ENCODE measurements around the gene MSRB3. TPM values are rescaled to one million over a fixed set of nuclear protein-coding genes. Genes with fewer than 3 reads are reported as not detected.

Gene MSRB3
- total RNA-seq, 2 experiments from 2014 or later, result not detected

DNA sequence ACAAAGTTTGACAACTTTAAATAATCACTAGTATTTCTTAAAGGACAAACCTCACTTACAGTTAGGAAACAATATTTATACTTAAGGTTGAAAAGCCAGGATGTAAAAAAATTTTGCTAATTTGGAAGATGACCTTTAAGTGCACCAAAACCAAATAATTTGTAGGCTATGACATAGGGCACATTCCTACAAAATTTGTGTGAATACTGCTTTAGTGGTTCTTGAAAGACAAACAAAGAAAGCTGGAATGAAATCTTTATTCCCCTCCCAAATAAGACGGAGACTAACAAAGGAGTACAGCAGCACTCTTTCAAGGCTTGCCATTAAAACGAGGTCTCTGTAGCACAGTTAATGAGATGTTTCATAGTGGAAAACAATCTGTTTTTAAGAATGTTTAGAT is 45.6 kb downstream of the MSRB3 start:
- CTCF ChIA-PET, result no interaction called here

DNA sequence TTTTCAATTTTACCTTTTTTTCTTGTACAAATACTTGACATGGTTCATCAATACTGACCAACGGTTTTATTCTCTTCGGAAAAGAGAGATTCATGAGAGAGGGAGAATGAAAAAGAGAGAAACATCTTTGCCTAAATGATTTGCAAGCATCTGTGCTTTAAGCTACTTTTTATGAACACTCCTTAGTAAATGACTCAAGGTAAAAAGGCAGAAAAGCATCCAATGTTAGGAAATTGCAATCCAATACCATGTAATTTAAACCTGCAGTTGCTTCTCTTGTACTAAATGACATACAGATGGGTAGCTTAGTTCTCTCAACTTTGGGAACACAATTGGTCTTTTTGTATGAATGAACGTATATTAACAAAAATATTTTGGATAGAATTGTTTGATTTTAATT is 46.1 kb downstream of the MSRB3 start:
- Mint-ChIP-seq H3K4me3 (no peak overlapping the region), H3K27me3 (peaks cover 10% of the 10 kb centered on the region)
- CTCF ChIA-PET, result no interaction called here

More for the DNA sequence above, 45.6 kb downstream of the MSRB3 start:
- no peak overlapping the region for H3K27ac Mint-ChIP-seq
- H3K36me3 Mint-ChIP-seq, result no peaks in the 10 kb centered on the region
- peaks cover 13% of the 10 kb centered on the region for H3K27me3 Mint-ChIP-seq
- ATAC-seq (no peak), DNase-seq (no peak)
- no peaks in the 10 kb centered on the region for H3K9me3 Mint-ChIP-seq (ENCODE audit: low read depth)
- H3K4me3 Mint-ChIP-seq, result no peak overlapping the region
- no peaks in the 10 kb centered on the region for H3K4me1 Mint-ChIP-seq

DNA sequence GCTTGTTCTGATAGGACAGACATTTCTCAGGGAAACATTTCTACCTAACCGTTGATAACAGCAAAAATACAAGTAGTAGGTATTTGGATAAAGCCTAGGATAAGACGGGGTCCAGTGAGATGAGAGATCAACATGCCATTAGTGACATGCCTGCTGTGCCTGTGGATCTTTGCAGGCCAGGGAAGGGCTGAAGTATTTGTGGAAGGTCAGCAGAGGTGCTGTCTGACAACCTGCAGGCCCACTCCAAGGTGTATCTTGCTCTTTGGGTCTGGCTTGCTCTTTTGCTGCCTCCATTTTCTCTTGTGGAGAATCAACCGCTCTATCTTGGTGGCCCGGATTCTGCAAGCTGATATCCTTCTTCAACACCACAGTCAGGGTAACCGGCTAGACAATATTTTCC is 46.7 kb downstream of the MSRB3 start:
- no peak overlapping the region for H3K27ac Mint-ChIP-seq
- H3K4me1 Mint-ChIP-seq, result no peaks in the 10 kb centered on the region
- DNase-seq (no peak), ATAC-seq (no peak)
- H3K9me3 Mint-ChIP-seq (ENCODE audit: low read depth), result no peaks in the 10 kb centered on the region
- no peaks in the 10 kb centered on the region for H3K36me3 Mint-ChIP-seq
- peaks cover 14% of the 10 kb centered on the region for H3K27me3 Mint-ChIP-seq
- H3K4me3 Mint-ChIP-seq, result no peak overlapping the region
- CTCF ChIA-PET, result no interaction called here

More for the DNA sequence above, 46.1 kb downstream of the MSRB3 start:
- no peaks in the 10 kb centered on the region for H3K9me3 Mint-ChIP-seq (ENCODE audit: low read depth)
- DNase-seq, result no peak
- H3K4me1 Mint-ChIP-seq, result no peaks in the 10 kb centered on the region
- no peak overlapping the region for H3K27ac Mint-ChIP-seq
- no peak for ATAC-seq
- H3K36me3 Mint-ChIP-seq, result no peaks in the 10 kb centered on the region

DNA sequence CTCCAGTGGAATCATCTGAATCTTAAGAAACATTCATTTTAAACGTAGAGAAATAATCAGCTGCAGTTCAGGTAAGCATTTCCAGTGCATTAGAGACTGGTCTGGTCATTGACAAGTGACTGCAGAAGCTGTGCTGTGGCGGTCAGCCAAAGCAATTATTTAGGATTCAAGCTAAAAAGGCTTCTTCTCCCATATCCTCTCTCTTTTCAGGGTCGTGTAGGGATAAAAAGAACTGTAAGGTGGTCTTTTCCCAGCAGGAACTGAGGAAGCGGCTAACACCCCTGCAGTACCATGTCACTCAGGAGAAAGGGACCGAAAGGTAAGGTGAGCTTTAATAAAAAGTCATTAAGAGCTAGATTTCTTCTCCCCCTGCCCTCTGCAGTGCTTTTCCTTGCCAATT is 48.1 kb downstream of the MSRB3 start:
- ATAC-seq, result no peak
- H3K36me3 Mint-ChIP-seq, result no peaks in the 10 kb centered on the region
- H3K9me3 Mint-ChIP-seq (ENCODE audit: low read depth), result no peaks in the 10 kb centered on the region
- no peak for DNase-seq
- H3K4me1 Mint-ChIP-seq, result no peaks in the 10 kb centered on the region
- H3K27me3 Mint-ChIP-seq, result peaks cover 16% of the 10 kb centered on the region
- H3K4me3 Mint-ChIP-seq, result no peak overlapping the region
- CTCF ChIA-PET, result interaction anchor here (1.2 kb wide), 1 partner anchor 9 kb away, joined by 3 read pairs; no protein-coding TSS in a partner anchor
- no peak overlapping the region for H3K27ac Mint-ChIP-seq

DNA sequence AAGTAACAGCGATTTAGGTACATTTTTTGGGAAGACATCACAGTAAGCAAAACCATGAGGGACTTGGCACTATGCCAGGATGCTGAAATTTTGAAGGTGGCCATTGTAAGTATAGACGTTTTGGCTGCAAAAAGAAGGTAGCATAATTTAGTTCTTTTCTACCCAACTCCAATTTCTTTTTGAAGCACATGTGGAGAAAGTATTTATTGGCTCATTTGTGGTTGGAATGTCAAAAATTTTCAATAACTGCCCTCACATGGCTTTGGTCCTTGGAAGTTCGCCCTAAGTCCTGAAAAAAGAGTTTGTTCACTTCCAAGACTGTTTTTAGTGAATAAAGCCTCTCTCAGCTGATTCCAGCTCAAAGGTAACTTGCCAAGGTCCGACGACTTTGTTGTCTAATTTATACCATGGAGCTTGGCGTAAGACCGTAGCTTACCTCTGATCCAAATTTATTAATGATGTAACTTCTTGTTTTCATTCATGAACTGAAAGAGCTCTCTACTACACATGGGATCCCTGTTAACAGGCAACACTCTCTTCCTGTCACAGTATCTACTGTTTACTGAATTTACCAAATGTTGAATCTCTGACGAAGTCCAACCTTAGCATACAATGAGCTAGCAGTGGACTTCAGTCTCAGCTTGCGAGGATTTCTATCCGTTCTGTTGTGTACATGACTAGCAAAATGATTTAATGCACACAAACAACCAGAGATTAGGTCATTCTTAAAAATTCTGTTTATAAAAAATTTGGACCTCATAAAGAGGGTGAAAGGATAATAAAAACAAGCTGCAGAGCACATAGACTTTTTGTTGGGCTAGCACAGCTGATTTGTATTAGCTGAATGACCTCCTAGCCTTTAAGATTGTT is 49.0 kb downstream of the MSRB3 start:
- Mint-ChIP-seq H3K4me1 (no peaks in the 10 kb centered on the region), H3K27me3 (peaks cover 16% of the 10 kb centered on the region), H3K36me3 (no peaks in the 10 kb centered on the region), H3K9me3 (ENCODE audit: low read depth) (no peaks in the 10 kb centered on the region), H3K27ac (no peak overlapping the region), H3K4me3 (no peak overlapping the region)
- DNase-seq (no peak), ATAC-seq (no peak)
- CTCF ChIA-PET, result interaction anchor here (1.2 kb wide), 1 partner anchor 8 kb away, joined by 3 read pairs; no protein-coding TSS in a partner anchor

DNA sequence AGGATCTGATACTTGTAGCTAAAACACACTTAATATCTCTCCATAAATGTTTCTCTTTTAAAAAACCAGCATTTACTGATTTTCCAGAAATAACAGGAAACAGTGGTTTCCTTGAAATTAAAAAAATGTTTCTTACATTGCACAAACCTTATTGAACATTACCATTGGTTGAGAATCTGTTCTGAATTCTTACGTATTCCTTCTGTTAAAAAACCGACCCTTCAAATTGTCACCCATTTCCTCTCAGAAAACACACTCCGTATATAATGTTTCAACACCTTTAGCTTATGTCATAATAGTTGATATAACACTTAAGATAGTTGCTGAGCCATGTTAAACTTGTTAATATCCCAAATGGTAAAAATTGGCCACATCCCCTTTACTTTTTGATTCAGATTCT is 51.2 kb downstream of the MSRB3 start:
- no peak for ATAC-seq
- no peak overlapping the region for H3K4me3 Mint-ChIP-seq
- H3K9me3 Mint-ChIP-seq (ENCODE audit: low read depth), result no peaks in the 10 kb centered on the region
- no peaks in the 10 kb centered on the region for H3K36me3 Mint-ChIP-seq
- DNase-seq, result no peak
- CTCF ChIA-PET, result no interaction called here
- H3K27me3 Mint-ChIP-seq, result peaks cover 17% of the 10 kb centered on the region
- no peak overlapping the region for H3K27ac Mint-ChIP-seq
- H3K4me1 Mint-ChIP-seq, result no peaks in the 10 kb centered on the region

DNA sequence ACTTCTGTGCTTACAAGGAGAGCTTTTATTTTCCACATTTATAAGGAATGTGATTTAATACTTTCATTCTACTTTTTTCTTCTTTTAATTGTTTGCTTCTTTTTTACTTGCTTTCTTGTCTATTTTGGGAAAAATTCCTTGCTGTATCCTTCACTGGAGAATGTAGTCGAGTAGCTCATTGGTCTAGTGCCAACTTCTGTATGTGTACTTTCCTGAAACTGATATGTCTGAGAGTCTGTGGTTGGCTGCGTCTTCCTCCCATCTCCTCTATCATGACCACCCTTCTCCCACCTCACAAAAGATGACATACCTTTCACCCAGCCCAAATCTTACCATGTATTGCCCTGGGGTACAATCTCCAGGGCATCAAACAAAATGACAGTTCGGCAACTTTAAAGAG is 51.8 kb downstream of the MSRB3 start:
- Mint-ChIP-seq H3K4me3 (no peak overlapping the region), H3K27me3 (peaks cover 17% of the 10 kb centered on the region), H3K27ac (no peak overlapping the region), H3K36me3 (no peaks in the 10 kb centered on the region), H3K9me3 (ENCODE audit: low read depth) (no peaks in the 10 kb centered on the region), H3K4me1 (no peaks in the 10 kb centered on the region)
- ATAC-seq (no peak), DNase-seq (no peak)
- CTCF ChIA-PET, result no interaction called here

DNA sequence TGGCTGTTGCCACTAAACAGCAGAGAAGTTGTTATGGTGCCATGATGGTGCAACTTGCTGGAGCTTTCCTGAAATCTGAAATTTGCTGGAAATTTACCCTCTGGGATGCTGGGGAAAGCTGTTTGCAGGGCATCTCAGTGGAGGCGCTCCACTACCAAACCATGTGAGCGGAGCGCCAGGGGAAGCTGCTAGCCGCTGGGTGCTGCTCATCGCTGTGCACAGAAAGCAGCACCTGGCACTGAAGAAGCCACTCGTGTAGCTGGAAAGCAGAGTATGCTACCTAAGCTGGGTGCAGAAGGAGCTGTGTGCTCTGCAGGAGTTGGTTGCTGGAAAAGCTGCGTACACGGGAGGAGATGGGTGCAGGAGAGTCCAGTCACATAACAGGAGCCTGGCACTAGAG is 53.0 kb downstream of the MSRB3 start:
- Mint-ChIP-seq H3K27ac (no peak overlapping the region), H3K36me3 (no peaks in the 10 kb centered on the region), H3K4me3 (no peak overlapping the region), H3K27me3 (peaks cover 21% of the 10 kb centered on the region), H3K9me3 (ENCODE audit: low read depth) (no peaks in the 10 kb centered on the region), H3K4me1 (no peaks in the 10 kb centered on the region)
- CTCF ChIA-PET, result no interaction called here
- ATAC-seq (no peak), DNase-seq (no peak)

DNA sequence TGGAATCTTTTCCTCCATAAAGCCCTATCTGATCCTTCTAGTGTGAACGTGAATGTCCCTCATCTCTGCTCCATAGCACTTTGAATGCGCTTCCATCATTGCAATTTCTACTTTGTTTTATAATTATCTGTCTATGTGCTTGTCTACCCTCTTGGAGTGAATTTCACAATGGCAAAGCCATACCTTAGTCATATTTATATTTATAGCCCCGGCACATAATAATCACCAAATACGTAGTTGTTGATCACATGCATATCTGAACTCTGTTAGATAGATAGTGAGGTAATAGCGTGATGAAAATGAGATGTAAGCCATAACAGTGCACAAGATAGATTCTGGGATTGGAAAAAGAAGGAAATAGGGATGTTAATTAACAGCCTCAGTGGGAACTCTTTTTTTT is 55.2 kb downstream of the MSRB3 start:
- no peak for DNase-seq
- H3K4me3 Mint-ChIP-seq, result no peak overlapping the region
- no peak overlapping the region for H3K27ac Mint-ChIP-seq
- peaks cover 17% of the 10 kb centered on the region for H3K27me3 Mint-ChIP-seq
- no peaks in the 10 kb centered on the region for H3K36me3 Mint-ChIP-seq
- H3K4me1 Mint-ChIP-seq, result no peaks in the 10 kb centered on the region
- CTCF ChIA-PET, result no interaction called here
- H3K9me3 Mint-ChIP-seq (ENCODE audit: low read depth), result no peaks in the 10 kb centered on the region
- ATAC-seq, result no peak

DNA sequence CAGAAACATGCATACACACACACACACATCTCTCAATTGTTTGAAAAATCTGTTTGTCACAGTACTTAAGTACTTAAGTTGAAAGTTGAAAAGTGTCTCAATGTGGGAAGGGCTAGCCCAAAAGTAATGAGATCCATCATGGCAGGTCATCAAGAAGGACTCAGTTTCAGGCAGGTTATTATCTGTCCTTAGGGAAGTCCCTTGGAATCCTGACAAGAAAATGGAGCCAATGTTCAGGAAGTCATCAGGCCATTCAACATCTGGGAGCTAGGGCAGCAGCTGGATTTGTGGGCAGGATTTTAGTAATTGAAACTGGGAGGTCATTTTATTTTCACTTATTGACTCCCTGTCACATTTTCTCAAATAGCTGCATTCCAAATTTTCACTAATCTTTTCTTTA is 56.0 kb downstream of the MSRB3 start:
- CTCF ChIA-PET, result no interaction called here
- Mint-ChIP-seq H3K27ac (no peak overlapping the region), H3K4me1 (no peaks in the 10 kb centered on the region), H3K4me3 (no peak overlapping the region), H3K27me3 (peaks cover 17% of the 10 kb centered on the region), H3K36me3 (no peaks in the 10 kb centered on the region), H3K9me3 (ENCODE audit: low read depth) (no peaks in the 10 kb centered on the region)
- DNase-seq, result no peak
- no peak for ATAC-seq

DNA sequence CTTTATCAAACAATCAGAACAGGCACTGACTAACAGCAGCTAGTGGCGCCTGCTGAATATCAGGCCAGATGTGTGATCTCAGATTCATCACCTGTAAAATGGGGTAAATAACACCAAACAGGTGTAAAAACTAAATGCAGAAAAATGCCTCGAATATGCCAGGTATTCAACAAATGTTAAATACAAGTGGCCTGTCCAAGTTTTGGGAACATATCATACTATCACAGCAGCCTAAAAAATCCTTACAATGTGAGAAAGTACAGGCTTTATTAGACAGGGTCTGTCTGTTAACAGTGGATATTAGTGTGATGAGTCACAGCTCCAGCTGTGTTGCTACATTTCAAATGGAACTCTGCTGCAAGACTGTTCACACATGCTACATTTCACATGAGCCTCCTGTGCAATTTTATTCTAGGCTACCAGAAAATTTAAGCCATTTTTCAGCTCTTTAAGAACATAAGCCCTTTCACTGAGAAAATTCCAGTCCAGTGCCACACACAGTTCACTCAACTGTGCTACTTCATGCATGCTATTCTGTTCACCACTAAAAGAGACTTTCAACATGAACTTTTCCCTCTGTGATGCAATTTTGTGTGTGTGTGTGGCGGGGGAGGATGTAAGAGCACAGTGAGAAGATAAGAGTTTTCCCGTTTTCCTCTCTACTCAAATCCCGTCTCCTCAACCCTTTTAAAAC is 56.7 kb downstream of the MSRB3 start:
- no peak for DNase-seq
- H3K27ac Mint-ChIP-seq, result no peak overlapping the region
- peaks cover 13% of the 10 kb centered on the region for H3K27me3 Mint-ChIP-seq
- H3K9me3 Mint-ChIP-seq (ENCODE audit: low read depth), result no peaks in the 10 kb centered on the region
- CTCF ChIA-PET, result interaction anchor here (1.4 kb wide), 1 partner anchor 8 kb away, joined by 3 read pairs; no protein-coding TSS in a partner anchor
- no peaks in the 10 kb centered on the region for H3K36me3 Mint-ChIP-seq
- no peaks in the 10 kb centered on the region for H3K4me1 Mint-ChIP-seq
- ATAC-seq, result no peak
- no peak overlapping the region for H3K4me3 Mint-ChIP-seq

DNA sequence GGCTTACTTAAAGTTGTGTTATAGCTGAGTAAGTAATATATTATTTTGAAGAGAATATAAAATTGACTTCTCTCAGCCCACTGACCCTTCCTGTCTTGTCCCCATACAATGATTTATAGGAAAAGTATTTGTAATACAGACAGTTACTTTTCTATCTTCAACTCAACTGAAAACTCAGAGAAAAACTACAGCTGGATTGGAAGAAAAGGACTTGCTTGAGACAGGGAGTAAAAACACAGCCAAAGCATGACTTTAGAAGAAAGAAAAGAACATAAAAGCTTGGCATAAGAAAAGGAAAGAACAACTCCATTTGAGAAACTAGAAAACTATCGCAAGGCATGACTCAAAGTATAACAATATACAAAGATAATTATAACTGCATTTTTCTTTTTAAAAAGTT is 57.5 kb downstream of the MSRB3 start:
- no peak for ATAC-seq
- Mint-ChIP-seq H3K27me3 (peaks cover 10% of the 10 kb centered on the region), H3K4me3 (no peak overlapping the region), H3K4me1 (no peaks in the 10 kb centered on the region), H3K9me3 (ENCODE audit: low read depth) (no peaks in the 10 kb centered on the region), H3K36me3 (no peaks in the 10 kb centered on the region), H3K27ac (no peak overlapping the region)
- CTCF ChIA-PET, result interaction anchor here (1.4 kb wide), 1 partner anchor 9 kb away, joined by 3 read pairs; no protein-coding TSS in a partner anchor
- no peak for DNase-seq

DNA sequence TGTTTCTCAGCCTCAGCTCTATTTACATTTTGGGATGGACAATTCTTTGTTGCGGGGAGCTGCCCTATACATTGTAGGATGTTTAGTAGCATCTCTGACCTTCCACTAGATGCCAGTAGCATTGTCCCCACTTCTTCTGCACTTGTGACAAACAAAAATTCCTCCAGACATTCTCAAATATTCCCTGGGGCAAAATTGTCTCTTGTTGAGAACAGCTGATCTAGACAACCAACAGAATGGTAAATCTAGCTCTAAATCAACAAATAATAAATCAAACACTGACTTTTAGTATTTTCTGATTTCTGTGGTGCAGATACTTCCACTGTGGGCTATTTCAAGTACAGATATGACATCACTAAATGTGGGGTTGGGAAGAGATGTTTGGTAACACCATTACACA is 60.7 kb downstream of the MSRB3 start:
- Mint-ChIP-seq H3K27ac (no peak overlapping the region), H3K4me1 (no peaks in the 10 kb centered on the region), H3K9me3 (ENCODE audit: low read depth) (no peaks in the 10 kb centered on the region), H3K27me3 (peaks cover 10% of the 10 kb centered on the region), H3K4me3 (no peak overlapping the region), H3K36me3 (no peaks in the 10 kb centered on the region)
- CTCF ChIA-PET, result no interaction called here
- ATAC-seq, result no peak
- DNase-seq, result no peak

DNA sequence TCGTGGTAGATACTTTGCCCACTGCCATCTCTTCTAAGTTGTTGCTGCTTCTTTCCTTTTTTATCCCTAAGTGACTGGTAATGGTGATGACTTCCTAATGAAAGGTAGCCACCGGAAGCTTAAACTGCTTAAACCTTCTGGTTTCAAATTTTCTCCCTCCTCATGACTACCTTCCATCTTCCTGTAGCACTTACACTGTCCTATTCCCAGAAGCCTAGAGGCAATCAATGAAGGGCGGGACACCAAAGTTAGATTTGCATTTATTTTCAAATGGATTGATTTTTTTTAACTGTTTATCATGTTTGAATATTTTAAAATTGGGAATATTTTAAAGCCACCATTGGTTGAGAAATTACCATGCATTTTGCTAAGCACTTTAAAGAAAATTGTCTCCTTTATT is 64.7 kb downstream of the MSRB3 start:
- ATAC-seq (no peak), DNase-seq (no peak)
- CTCF ChIA-PET, result no interaction called here
- no peak overlapping the region for H3K4me3 Mint-ChIP-seq
- no peaks in the 10 kb centered on the region for H3K9me3 Mint-ChIP-seq (ENCODE audit: low read depth)
- no peak overlapping the region for H3K27ac Mint-ChIP-seq
- H3K36me3 Mint-ChIP-seq, result no peaks in the 10 kb centered on the region
- no peaks in the 10 kb centered on the region for H3K4me1 Mint-ChIP-seq
- peaks cover 3% of the 10 kb centered on the region for H3K27me3 Mint-ChIP-seq

Data from activated CD8-positive, alpha-beta memory T cell treated with anti-CD3 and anti-CD28 coated beads, Interleukin-2, amount 10 ng/mL, durations not matched to agents 7 days and 5 days (primary cell).